Measurements from ENCODE around the gene AGPAT4.

DNA sequence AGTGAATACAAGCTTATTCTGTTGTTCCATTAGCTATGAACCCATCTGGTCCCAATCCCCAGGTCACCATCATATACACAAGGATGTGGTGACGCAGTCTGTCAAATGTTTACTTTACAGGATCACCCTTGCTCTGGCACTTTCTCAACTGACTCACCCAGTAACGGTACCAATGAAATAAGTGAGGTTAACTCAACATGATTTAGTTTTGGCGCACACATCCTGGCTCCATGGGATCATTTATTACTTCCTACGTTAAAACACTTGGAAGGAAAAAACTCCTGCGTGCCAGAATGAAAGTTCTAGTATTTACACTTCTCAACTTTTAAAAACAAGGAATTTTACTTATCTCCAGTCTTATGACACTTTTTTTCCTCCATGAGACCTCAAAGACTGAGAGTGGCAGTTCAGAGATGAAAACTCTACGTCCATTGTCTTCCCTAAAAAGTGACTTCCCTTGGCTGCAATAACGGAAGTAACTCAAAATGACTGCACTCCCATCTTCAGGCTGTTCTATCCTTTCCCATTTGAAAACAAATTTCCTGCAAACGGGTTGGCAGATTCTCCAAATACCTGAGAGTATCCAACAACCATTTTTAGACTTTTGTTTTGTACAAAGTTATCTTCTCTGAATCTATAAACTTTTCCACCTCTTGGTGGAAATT lies 15.9 kb downstream of the AGPAT4 start:
- TF ChIP-seq, protein P1, sequence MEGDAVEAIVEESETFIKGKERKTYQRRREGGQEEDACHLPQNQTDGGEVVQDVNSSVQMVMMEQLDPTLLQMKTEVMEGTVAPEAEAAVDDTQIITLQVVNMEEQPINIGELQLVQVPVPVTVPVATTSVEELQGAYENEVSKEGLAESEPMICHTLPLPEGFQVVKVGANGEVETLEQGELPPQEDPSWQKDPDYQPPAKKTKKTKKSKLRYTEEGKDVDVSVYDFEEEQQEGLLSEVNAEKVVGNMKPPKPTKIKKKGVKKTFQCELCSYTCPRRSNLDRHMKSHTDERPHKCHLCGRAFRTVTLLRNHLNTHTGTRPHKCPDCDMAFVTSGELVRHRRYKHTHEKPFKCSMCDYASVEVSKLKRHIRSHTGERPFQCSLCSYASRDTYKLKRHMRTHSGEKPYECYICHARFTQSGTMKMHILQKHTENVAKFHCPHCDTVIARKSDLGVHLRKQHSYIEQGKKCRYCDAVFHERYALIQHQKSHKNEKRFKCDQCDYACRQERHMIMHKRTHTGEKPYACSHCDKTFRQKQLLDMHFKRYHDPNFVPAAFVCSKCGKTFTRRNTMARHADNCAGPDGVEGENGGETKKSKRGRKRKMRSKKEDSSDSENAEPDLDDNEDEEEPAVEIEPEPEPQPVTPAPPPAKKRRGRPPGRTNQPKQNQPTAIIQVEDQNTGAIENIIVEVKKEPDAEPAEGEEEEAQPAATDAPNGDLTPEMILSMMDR (IDR thresholded peaks at IDR 0.05; ENCODE audit: low read length): no peak
- no peak for TF ChIP-seq EZH2 (IDR thresholded peaks at IDR 0.05; ENCODE audit: borderline replicate concordance, low read length)

Data from OCI-LY1 (cell line).